Left ventricle myocardium inferior (tissue), 1 donor: ENCODE measurements around the gene CHAMP1. TPM values are rescaled to one million over a fixed set of nuclear protein-coding genes. Genes with fewer than 3 reads are reported as not detected.
"Not testable (repeated sequence)": the region's sequence is repeated elsewhere in the genome, so short reads cannot be mapped to it uniquely, and the experiment has no call there.

Experiments used
- DNase-seq: peaks from one replicate; pipeline ENCODE4 v3.0.0-alpha.2; 2020
- H3K27ac ChIP-seq: fragments of 200-600 bp; replicated peaks from 2 replicates; pipeline ENCODE4 v1.8.0; 2021
- H3K27me3 ChIP-seq: fragments of 200-600 bp; 2 replicates; pipeline ENCODE4 v1.8.0; 2021; ENCODE audit warnings: low read depth
- H3K36me3 ChIP-seq: fragments of 200-600 bp; 2 replicates; pipeline ENCODE4 v1.8.0; 2021
- H3K4me1 ChIP-seq: fragments of 200-600 bp; 2 replicates; pipeline ENCODE4 v1.8.0; 2021
- H3K4me3 ChIP-seq: fragments of 200-600 bp; 2 replicates; pipeline ENCODE4 v1.8.0; 2021; ENCODE audit warnings: mild to moderate bottlenecking, moderate library complexity
- H3K9me3 ChIP-seq: fragments of 200-600 bp; replicated peaks from 2 replicates; pipeline ENCODE4 v1.8.0; 2021
- intact Hi-C: fragments of 100-400 bp; cut with micrococcal nuclease; formaldehyde crosslinking; loops from one replicate; pipeline ENCODE4 v1.11.0; 2022
- total RNA-seq: library from RNA; stranded (reverse); fragmentation: NEBNext Ultra II Directional; extraction: Animal tissue kit (Norgen Biotek cat#: 25700); gene quantifications from one replicate; pipeline ENCODE4 v1.2.1, GENCODE V29; 2021
- TF ChIP-seq, protein P1 (sequence below): fragments of 200-600 bp; IDR thresholded peaks from 2 replicates; pipeline ENCODE4 v1.8.0; 2021; ENCODE audit warnings: antibody characterized with exemption, mild to moderate bottlenecking, borderline replicate concordance
- donor health status: DM: no; HTN: yes; CAD: no; lungs with severe emphysema.

CHAMP1 gene
- total RNA-seq, 1 donor from 2014 or later, result 9.0 TPM

DNA sequence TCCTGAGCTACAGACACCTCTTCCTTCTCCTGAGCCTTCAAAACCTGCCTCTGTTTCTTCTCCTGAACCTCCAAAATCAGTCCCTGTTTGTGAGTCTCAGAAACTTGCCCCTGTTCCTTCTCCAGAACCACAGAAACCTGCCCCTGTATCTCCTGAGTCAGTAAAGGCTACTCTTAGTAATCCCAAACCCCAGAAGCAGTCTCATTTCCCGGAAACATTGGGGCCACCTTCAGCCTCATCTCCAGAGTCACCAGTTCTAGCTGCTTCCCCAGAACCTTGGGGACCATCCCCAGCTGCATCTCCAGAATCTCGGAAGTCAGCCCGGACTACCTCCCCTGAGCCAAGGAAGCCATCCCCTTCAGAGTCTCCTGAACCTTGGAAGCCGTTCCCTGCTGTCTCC is 10.0 kb downstream of the CHAMP1 start:
- Histone ChIP-seq H3K36me3 (peaks cover 61% of the 10 kb centered on the region), H3K27ac (no peak overlapping the region), H3K27me3 (no peaks in the 10 kb centered on the region), H3K4me1 (peaks cover 27% of the 10 kb centered on the region), H3K4me3 (no peak overlapping the region), H3K9me3 (no peaks in the 10 kb centered on the region)
- TF ChIP-seq, protein P1, sequence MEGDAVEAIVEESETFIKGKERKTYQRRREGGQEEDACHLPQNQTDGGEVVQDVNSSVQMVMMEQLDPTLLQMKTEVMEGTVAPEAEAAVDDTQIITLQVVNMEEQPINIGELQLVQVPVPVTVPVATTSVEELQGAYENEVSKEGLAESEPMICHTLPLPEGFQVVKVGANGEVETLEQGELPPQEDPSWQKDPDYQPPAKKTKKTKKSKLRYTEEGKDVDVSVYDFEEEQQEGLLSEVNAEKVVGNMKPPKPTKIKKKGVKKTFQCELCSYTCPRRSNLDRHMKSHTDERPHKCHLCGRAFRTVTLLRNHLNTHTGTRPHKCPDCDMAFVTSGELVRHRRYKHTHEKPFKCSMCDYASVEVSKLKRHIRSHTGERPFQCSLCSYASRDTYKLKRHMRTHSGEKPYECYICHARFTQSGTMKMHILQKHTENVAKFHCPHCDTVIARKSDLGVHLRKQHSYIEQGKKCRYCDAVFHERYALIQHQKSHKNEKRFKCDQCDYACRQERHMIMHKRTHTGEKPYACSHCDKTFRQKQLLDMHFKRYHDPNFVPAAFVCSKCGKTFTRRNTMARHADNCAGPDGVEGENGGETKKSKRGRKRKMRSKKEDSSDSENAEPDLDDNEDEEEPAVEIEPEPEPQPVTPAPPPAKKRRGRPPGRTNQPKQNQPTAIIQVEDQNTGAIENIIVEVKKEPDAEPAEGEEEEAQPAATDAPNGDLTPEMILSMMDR, result no peak
- intact Hi-C loops, result no loop called here
- no peak for DNase-seq

DNA sequence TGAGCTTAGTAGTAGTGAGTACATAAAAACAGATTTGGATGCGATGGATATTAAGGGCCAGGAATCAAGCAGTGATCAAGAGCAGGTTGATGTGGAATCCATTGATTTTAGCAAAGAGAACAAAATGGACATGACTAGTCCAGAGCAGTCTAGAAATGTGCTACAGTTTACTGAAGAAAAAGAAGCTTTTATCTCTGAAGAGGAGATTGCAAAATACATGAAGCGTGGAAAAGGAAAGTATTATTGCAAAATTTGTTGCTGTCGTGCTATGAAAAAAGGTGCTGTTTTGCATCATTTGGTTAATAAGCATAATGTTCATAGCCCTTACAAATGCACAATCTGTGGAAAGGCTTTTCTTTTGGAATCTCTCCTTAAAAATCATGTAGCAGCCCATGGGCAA is 11.4 kb downstream of the CHAMP1 start:
- Histone ChIP-seq H3K9me3 (no peaks in the 10 kb centered on the region), H3K27ac (no peak overlapping the region), H3K4me1 (peaks cover 16% of the 10 kb centered on the region), H3K4me3 (no peak overlapping the region), H3K36me3 (peaks cover 61% of the 10 kb centered on the region), H3K27me3 (no peaks in the 10 kb centered on the region)
- TF ChIP-seq, protein P1, result no peak
- intact Hi-C loops, result no loop called here
- no peak for DNase-seq

DNA sequence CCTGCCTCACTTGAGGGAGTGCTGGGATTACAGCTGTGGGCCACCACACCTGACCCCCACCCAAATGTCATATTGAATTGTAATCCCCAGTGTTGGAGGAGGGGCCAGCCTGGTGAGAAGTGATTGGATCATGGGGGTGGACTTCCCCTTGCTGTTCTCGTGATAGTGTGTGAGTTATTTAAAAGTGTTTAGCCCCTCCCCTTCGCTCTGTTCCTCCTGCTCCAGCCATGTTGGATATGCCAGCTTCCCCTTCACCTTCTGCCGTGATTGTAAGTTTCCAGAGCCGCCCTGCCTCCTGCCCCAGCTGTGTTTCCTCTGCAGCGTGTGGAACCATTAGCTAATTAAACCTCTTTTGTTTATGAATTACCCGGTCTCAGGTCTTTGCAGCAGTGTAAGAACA is 13.7 kb downstream of the CHAMP1 start:
- intact Hi-C loops, result no loop called here
- TF ChIP-seq, protein P1, result no peak
- H3K9me3 ChIP-seq, result no peaks in the 10 kb centered on the region
- peaks cover 16% of the 10 kb centered on the region for H3K4me1 ChIP-seq
- no peak overlapping the region for H3K27ac ChIP-seq
- H3K4me3 ChIP-seq, result no peak overlapping the region
- no peaks in the 10 kb centered on the region for H3K27me3 ChIP-seq
- peaks cover 38% of the 10 kb centered on the region for H3K36me3 ChIP-seq
- DNase-seq, result no peak

DNA sequence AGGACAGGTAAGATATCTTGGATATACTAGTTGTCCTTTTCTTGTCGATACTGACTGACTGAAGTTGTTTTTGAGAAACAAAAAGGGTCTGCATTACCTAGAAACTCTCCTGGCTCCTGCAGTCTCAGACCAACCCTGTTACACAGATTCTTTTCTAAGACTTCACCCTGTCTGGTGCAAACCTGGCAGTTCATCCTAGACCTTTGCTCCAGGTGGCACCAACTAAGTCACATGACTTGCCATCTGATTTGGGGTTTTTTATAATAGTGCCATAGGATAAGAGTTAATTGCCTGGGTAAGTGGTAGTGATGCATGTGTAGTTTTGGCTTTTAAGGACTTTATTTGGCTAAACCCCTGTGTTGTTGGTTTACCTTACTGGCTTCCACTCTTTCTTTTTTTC is 14.3 kb downstream of the CHAMP1 start:
- TF ChIP-seq, protein P1, result no peak
- DNase-seq, result no peak
- H3K36me3 ChIP-seq, result peaks cover 33% of the 10 kb centered on the region
- H3K4me3 ChIP-seq, result no peak overlapping the region
- no peaks in the 10 kb centered on the region for H3K9me3 ChIP-seq
- intact Hi-C loops, result no loop called here
- H3K4me1 ChIP-seq, result peaks cover 16% of the 10 kb centered on the region
- no peaks in the 10 kb centered on the region for H3K27me3 ChIP-seq
- H3K27ac ChIP-seq, result no peak overlapping the region

DNA sequence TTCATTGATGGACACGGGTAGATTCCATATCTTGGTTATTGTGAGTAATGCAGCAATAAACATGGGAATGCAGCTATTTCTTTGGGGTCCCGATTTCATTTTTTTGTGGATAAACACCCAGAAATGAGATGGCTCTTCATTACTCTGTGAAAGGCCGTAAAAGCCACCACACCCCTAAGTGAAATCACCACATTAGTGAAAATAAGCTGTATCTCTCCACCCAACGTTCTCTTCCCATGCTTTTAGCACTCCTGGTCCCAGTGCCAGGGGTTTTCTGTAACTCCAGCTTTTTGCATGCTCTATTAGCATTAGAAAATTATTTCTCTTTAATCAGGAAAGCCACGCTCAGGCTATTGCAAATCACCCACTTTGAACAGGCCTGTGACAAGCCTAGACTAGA is 15.8 kb downstream of the CHAMP1 start:
- DNase-seq, result no peak
- intact Hi-C loops, result no loop called here
- H3K4me3 ChIP-seq, result no peak overlapping the region
- no peak overlapping the region for H3K27ac ChIP-seq
- H3K27me3 ChIP-seq, result no peaks in the 10 kb centered on the region
- peaks cover 18% of the 10 kb centered on the region for H3K36me3 ChIP-seq
- H3K9me3 ChIP-seq, result no peaks in the 10 kb centered on the region
- TF ChIP-seq, protein P1, result no peak
- H3K4me1 ChIP-seq, result peaks cover 16% of the 10 kb centered on the region

DNA sequence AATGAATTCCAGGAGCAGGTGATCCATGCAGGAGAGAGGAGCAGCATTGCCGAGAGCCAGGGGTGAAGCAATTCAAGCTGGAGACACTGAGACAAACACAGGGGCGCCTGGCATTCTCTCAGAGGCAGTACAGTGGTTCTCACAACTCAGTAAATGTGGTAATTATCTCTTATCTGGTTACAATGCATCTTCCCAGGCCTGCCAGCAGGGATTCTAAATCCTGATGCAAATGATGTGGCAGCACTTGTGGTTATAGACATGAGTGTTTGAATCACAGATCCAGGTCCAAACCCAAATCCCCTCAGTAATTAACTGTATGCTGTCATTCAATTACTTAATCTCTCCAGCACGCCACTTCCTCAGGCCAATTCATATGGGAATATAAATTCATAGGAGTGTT is 19.6 kb downstream of the CHAMP1 start:
- H3K4me3 ChIP-seq, intact Hi-C loops, H3K9me3 ChIP-seq, DNase-seq, H3K27ac ChIP-seq, H3K4me1 ChIP-seq, H3K36me3 ChIP-seq, H3K27me3 ChIP-seq: not testable (repeated sequence)
